GM18519 (cell line): ENCODE measurements around the gene TCF7.
A peak's percentile ranks its signal among the peaks of the same experiment; 100 is the strongest.

ENCODE experiments used
- ATAC-seq: cut with Tn5 transposase; IDR thresholded peaks from one replicate; pipeline ENCODE4 v1.9.1; 2021; ENCODE audit warnings: mild to moderate bottlenecking, moderate library complexity; ENCODE audit not compliant: unreplicated experiment, low FRiP score

Gene TCF7

DNA sequence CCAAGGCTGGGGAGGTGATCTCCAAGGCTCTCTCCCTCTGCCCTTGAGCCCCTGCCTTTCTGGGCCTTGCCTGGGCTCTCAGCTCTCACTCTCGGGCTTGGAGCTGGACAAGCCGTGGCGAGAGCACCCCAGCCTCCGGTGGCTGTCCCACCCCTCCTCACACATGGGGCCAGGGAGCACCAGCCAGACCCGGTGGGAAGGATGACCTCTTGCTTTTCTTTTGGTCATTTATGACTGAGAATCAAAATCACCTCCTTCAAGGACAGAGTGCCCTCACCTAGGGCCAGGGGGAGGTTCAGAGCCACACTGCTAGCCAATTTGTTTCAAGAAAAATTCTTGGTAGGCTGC, 14.1 kb downstream of the TCF7 start:
- no peak for ATAC-seq

DNA sequence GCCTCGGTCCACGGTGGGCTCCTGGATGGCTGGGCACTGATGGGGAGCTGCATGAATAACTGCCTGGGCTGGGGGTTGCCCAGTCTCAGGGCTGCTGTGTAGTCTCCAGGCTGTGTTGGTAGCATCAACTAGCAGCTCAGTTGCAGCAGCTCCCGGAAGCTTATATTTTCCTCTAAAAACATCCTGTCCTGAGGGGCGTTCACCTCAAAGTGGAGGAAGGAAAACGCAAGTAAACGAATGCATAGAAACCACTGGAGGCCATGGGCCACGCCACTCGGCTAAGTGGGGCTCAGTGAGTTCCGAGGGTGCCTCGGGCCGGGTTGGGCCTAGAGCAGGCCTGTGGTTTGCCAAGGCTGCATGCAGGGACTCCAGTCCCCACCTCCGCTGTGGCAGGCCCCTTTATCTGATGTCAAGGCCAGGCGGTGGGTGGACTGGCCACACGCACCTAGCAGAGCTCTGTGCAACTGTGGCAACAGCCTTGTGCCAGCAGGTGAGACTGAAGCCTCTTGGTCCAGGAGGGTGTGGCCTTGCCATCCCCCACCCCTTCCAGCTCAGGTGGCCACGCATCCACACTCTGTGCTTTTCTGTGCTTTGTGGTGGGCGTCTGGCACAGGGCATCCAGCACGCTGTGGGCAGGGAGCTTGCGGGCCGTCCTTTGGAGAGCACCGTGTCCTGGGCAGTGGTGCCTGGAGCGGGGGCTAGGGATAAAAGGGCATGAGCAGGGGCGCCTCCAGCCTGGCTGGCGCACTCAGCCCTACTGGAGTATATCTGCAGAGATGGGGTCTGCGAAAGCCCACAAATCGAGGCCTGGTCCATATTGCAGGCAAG, 15.1 kb downstream of the TCF7 start:
- ATAC-seq: no peak

DNA sequence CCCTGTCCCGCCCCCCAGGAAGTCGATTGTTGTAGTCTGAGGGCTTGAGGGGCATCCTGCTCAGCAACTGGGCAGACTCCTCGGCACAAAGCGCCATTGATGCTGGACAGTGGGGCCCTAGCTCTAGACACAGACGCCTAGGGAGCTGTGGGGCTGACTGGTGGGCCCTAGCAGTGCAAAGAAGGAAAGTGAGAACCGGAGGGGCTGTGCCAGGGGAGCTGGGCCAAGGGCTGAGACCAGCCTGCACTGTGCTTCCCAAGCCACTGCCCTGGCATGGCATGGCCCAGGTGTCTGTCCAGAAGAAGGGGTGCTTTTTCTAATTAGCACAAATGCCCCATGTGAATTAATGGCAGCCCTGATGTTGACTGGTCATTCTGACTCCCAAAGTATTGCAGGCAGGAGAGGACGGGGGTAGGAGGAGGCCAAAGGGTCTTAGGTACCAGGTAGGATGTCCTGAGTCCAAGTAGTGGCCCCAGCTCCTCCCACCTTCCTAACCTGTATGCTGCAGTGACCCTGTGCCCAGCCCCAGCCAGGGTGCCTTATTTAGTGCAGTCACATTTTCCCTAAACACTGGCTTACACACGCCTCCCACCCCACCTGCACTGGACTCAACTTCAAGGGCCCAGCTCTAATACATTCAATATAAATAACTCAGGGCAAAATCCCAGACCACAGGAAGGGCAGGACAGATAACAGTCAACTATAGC, 15.9 kb downstream of the TCF7 start:
- no peak for ATAC-seq

DNA sequence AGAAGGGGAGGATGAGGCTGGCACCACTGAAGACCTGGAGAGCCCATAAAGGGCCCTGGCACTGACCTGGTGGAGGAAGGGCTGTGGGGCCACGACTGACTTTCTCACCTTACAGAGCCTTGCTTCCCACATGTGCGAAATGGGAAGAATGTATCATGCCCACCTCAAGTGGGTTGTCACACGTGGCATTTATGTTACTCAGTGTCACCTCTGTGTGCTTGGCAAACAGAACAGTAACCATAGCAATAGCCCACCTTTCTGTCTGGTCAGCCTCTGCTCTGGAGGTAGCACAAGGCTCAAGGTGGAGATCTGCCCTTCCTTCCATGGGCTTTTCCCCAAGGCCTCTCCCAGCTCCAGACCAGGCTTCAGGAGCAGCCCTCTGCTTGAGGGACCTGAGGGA, 16.7 kb downstream of the TCF7 start:
- no peak for ATAC-seq

DNA sequence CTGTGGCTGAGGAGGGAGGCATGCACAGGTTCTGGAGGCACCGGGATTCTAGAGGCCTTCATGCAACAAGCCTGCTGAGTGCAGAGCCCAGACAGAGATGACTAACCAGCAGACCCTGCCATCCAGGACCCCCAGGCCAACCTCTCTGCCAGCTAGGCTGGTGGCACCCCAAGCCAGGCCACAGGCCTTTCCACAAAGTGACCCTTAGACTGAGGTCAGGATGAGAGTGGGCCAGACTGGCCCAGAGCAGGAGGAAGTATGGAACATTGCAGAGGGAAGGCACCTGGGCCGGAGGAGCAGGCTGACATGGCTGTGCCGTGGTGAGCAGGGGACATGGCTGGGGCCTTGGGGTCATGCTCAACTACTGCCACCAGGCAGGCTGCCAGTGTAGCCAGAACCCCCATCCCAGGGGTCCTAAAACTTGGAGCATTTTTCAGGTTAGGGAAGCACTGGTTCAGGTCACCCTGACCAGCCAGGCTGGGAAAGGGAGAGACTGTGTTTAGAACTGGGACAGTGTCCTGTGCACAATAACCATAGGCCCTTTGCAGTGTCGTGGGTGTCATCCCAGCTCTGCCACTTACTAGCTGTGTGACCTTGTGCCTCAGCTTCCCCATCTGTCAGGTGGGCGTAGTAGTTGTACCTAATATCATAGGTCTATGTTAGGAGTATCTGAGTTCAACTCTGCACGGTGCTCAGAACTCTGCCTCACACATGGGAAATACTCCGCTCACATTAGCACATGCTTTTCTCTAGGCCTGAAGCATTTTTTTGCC, 17.3 kb downstream of the TCF7 start:
- no peak for ATAC-seq

DNA sequence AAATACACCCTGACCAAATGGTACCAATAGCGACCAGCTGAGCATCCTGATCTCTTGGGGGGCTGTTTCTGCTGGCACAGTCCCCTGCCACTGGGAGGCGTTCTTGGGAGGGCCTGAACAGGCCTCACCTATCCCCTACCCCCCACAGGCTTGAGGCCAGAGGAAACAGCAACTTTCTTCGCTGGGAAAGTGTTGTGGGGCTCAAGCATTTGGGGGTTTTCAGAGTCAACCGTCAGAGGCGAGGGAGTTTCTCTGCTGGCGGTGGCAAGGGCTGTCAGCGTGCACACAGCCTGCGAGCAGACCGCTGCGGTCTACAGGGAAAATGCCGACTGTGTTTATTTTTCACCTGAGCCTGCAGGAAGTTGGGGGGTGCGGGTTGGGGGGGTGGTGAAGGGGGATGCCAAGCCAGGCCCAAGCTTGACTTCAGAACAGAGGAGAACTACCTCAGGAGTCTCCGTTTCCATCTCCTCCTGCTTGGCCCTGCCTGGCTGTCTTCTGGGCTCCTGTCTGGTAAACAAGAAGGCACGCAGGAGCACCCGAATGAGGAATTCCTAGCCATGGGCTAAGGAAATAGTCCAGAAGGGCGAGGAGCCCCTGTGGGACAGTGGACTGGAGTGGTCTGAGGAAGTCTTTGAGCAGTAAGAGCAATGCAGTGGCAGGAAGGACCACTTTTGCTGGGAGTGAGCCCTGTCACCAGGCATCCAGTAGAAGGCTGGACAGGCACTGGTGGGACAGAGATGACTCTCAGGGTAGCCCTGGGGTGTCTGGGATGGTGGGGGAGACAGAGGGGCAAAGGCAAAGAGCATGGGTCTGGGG, 18.1 kb downstream of the TCF7 start:
- no peak for ATAC-seq

DNA sequence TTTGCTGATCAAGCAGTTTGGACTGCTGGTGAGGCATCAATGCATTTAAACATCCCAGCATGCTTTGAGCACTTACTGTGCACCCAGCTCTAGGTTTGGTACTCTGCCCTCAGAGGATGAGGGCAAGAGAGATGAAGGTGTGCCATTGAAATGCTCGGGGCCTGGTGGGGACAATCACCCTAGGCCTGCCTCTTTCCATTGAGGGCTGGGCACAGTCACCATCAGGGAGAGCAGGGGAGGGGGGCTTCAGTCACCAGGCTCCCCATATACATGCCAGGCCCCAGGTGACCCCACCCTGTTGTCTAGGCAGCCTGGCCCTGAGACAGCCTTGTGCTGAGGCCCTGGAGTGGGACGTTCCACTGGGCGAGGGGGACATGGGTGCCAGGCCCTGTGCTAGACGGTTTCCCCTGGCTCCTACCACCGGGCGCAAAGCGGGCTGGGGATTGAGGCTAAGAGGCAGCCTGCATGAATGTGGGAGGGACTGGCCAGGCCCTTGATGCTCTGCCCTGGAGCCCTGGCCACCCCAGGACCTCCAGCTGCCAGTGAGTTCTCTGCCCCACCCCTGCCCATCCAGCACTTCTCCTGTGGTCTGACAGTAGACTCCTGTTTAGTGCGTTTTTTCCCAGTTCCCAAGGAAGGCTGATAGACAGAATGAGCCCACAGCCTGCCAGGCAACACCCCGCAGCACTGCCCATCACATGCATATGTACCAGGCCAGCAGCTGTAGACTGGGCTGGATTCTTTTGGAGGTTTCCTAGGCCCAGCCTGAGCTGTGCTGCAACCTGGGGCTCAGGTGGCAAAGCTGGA, 18.9 kb downstream of the TCF7 start:
- no peak for ATAC-seq

DNA sequence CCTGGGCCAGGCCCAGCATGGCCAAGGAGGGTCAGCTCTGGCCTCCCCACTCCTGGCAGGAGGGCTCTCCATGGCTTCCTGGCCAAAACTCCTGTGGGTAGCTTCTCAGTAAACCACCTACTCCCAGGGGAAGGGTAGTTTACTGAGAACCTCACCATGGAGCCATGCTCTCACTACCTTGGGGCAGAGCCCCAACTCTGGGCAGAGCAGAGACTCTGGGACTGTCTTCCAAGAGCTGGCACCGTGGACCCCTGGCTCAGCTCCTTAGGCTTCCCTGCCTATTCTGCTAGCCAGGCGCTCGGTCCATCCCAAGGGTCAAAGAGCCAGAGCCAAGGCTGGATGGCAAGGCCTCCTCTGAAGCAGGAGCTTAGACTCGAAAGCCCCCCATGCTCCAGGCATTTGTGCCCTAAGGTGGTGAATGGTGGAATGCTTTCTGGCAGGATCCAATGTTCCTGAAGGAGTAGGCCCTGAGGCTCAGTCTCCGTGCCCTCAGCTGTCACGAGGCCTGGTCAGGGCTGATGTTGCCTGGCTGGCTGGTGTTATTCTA, 19.6 kb downstream of the TCF7 start:
- no peak for ATAC-seq

DNA sequence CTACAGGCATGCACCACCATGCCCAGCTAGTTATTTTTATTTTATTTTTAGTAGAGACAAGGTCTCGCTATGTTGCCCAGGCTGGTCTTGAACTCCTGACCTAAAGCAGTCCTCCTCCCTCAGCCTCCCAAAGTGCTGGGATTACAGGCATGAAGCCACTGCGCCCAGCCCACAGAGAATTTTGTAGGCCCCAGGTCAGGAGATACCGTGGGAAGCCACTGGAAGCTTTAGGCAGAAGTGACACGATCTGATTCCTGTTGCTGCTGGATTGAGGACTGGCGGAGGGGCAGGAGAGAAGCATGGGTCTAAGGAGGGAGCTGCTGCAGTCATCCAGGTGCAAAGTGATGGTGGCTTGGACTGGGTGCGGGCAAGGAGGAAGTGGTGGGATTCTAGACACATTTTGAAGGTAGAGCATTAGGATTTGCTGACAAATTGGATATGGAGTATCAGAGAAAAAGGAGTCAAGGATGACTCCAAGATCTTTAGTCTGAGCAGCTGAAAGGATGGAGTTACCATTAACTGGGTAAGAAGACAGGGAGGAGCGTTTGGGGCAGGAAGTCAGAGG, 20.7 kb downstream of the TCF7 start:
- no peak for ATAC-seq

DNA sequence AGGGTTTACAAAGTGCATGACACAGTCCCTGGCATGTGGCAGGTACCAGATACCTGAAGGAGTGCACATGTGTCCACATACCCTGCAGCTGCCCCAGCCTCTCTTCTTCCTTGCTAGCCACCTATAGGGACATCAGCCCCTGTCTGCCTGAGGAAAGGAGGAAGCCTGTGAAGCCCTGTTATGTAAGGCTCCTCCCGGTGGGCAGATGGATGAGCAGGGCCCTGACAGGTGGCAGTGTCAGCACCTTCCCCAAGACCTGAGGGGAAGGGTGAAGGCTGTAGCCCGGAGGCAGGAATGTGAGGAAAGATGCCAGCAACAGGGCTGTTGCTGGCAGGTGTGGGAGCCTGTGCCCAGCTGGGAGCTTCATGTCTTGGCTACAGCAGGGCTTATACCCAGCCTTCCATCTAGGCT, 21.7 kb downstream of the TCF7 start:
- ATAC-seq: no peak

DNA sequence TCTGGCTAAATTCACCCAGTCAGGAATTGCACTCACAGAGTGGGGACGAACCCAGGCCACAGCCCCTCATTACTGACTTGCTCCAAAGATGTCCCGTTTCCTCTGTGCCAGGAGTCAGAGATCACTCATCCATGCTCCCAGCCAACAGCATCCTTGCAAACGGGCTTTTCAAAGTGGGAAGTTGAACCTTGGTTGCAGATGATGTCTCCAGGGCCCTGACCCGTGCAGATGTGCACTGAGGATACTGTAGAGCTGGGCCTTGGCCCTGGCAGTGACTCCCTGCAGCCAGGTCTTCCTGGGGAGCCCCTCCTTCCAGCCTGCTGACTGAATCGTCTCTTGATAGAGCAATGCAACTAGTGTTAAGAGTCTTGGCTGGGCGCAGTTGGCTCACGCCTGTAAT, 22.3 kb downstream of the TCF7 start:
- no peak for ATAC-seq

DNA sequence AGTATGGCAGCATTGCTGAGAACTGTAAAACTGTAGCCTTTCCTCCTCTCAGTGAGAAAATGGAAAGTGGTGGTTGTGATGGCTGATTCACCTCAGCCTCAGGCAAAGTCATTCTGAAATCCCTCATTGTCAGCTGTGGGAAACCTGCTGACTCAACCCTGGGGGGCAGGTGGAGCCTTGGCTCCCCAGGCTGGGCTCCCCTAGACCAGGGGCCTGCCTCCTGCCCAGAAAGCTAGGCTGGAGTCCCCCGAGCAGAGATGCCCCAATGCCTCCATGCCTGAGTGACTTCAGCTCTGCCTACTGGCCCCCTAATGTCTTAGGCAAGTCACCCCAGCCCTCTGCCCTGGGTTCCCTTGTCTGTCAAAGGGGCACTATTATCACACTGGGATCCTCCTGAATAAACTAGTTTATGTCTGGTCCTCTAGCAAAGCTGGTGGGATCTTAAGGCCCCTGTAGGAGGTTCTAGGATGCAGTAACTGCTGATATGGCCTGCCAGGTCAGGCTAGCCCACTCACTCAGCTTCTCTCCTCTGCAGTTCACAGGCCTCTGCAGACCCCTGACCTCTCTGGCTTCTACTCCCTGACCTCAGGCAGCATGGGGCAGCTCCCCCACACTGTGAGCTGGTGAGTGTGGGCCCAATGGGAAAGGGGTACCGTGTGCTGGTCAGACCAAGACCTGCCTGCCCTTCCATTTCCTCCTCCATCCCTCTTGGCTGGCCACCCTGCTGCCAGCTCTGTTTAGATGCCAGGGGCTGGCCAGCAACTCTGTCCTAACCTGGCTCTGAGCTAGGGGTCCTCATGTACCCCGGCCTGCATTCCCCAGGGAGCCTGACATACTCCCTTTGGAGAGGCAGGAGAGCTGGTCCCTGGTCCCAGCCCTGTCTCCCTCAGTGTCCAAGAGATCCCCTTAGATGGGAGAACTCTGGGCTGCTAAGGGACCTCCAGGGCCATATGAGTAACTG, 24.2 kb downstream of the TCF7 start:
- peak; percentile 53 for ATAC-seq

DNA sequence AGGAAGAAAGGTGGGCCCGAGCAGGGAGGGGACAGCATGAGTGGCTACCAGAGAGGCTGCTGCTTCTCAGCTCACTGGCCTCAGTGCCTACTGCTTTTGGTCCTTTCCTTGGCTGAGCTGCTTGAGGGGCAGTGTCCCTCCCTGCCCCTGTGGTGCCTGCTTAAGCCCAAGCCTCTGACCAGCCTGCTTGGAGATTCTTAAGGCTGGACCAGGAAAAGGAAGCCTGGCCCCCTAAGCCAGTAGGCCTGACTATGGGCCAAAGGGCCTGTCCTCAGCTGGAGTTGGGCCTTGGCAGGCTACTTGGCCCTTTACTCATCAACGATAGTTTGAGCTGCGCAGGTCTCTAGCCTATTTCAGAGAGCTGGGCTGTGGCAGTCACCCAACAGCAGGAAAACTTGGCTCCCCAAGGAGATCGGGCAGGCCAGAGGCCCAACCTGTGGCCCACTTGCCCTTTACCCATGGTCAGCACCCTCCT, 24.9 kb downstream of the TCF7 start:
- no peak for ATAC-seq

DNA sequence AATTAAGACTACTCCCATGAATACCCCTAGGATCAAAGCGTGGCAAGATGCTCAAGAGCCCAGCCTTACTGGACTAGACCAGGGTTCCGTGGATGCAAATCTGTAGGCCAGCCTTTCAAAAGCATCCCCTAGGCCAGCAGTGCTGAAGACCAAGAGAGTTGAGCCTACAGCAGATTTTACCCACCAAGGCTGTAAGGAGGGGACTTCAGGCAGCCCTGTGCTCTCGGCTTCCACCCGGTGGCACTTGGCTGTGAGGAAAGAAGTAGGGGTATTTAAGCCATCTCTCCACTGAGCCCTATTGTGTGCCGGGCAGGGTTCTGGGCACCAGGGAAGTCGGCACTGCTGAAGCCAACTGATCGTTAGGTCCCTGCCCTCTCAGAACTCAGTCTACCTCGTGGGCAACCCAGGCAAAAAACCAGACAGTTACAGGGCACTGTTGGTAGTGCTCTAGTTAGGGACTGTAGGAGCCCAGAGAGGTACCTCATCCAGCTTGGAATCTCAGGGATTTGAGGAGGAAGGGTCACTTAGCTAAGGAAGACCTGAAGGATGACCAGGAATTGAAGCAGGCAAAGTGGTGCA, 25.5 kb downstream of the TCF7 start:
- no peak for ATAC-seq

DNA sequence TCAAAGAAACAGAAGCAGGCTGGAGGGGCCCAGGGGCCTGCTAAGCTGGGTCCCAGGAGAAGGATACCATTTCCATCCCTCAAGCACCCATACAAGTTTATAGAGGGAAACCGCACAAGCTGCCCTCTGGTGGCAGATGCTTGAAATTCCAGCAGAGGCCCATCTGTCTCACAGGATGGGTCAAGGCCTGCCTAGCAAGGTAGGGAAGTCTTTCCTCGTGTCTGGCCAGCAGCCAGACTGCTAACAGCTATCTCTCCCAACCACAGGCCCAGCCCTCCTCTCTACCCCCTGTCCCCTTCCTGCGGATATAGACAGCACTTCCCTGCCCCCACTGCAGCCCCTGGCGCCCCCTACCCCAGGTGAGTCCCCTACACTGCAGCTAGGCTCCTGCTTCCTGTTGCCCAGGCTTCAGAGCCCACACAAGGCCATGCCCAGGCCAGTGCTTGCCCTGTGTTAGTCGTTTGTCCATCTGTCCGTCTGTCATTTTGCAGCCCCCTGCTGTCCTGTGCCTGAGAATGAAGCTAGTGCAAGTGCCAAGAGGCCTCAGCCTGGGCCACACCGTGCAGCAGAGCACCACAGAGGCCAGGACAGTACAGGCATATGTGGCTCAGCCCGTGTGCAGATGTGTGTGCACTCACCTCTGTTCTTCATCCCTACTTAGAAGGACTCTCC, 26.2 kb downstream of the TCF7 start:
- no peak for ATAC-seq

DNA sequence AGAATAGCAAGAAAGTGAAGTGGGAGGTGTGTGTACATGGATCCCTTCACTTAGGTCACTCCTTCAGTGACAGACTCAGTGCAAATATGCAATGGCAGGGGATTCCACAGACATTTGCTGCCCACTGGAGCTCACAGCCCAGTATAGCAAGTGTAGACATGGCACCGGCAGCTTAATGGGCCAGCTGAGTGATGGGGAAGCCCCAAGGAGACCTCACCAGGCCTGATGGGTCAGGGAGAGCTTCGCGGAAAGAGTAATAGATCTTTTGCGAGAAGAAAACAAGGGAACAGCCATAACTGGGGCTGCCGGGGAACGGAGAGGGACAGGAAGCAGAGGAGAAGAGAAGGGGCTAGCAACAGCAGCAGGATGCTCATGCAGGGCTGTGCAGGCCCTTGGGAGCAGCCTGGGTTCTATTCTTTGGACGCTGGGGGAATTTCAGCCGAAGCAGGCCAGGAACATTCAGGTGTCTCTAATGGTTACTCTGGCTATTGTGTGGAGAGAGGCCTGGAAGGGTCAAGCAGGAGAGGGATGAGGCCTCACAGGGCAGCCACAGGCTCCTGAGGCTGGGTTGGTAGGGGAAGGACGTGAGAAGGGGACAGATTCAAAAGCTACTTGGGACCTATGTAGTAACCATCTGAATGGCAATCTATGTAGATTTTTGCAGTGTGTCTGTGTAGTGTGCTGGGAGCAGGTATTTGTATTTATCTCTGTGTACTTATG, 27.0 kb downstream of the TCF7 start:
- no peak for ATAC-seq
